GM21367 (cell line): ENCODE results near the gene ZNF550.

Source experiments
- ATAC-seq: cut with Tn5 transposase; IDR thresholded peaks from one replicate; pipeline ENCODE4 v1.9.1; 2021; ENCODE audit not compliant: unreplicated experiment

Gene ZNF550

DNA sequence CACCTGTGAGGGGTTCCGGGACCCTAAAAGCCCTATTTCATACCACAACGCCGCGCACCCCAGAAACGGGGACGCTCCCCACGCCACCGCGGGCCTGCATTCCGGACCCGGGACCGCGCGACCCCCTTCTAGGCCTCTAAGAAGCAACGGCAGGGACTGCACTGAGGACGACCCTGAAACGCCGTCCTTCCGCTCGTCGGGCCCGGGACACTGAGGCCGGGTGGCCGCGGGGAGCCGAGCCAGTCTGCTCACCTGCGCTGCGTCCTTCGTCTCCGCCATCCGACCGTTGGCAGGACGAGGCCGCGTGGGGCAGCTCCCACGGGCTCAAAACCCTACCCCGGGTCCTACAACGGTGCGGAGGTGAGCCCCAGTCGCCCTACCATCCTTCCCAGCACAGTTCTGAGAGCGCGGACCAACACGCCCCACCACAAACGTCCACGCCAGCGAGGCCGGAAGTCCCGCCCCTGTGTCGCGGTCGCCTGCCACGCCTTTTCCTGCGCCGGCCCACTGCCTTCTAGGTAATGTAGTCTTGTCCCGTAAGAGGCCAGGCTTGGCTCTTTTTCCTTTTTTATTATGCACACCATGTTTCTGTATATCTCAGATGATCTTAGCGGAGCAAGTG lies at the start of gene ZNF550:
ZNF550 (minus strand) TSS at position 460 of the 622 bp plus-strand sequence; CDS start at position 279, 181 bp downstream.
- ATAC-seq, result peak; percentile 88

DNA sequence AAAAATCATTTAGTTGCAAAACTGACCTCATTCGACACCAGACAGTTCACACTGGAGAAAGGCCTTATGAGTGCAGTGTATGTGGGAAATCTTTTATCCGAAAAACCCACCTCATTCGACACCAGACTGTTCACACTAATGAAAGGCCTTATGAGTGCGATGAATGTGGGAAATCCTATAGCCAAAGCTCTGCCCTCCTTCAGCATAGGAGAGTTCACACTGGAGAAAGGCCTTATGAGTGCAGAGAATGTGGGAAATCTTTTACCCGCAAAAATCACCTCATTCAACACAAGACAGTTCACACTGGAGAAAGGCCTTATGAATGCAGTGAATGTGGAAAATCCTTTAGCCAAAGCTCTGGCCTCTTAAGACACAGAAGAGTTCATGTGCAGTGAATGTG lies 47.3 kb upstream of the ZNF550 start:
- no peak for ATAC-seq

GRCh38 chr19:57599761-57600383 lies 40.2 kb upstream of the ZNF550 start, which contains the start of gene ZNF530:
TSS of gene ZNF530 (plus strand) at chr19:57599885. CDS start at chr19:57604346, 4,461 bp downstream.
- peak; percentile 90 for ATAC-seq

DNA sequence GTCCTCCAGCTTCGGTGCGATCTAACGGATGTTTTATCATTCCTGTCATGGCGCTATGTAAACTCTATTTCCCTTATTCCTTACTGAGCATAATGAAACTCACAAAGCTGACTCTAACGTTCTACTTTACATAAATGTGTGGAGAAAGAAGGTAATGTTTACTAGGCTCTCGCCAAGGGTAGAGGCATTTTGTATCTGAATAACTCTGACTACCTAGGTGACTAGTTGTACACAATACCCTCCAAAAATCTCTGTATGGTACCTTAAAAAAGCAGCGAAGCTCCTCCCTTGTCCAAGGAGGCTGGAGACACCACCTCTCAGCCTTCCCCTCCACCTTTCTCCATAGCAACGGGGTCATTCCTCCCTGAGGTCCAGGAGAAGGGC lies 39.7 kb upstream of the ZNF550 start:
- peak; percentile 30 for ATAC-seq

- no peak for ATAC-seq
These were observed 27.9 kb upstream of the ZNF550 start for GRCh38 chr19:57587529-57587928.

GRCh38 chr19:57583521-57584416 lies 24.1 kb upstream of the ZNF550 start, which contains the start of gene ZIK1:
TSS of gene ZIK1 (plus strand) at chr19:57584145. CDS start at chr19:57584357, 212 bp downstream.
- peak; percentile 73 for ATAC-seq

DNA sequence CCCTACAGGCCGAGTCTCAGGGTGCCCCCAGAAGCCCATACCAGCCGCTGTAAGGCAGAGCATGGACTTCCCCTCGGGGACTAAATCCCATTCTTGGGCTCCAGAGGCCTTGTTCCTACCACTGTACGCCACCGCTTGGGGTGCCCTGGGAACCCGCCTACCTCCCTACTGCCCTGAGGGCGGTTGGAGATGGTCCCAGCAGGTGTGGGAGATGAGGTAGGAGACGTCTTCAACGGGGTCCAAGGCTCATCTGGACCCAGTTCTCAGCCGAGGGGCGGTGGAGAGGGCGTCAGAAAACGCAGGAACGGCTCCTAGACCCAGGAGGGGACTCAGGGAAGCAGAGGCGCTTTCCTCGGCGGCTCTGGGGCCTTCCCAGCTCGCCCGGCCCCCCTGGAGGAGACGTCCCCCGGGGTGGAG lies 23.4 kb upstream of the ZNF550 start:
- ATAC-seq, result no peak

GRCh38 chr19:57578487-57579205 lies 19.0 kb upstream of the ZNF550 start, which contains the start of gene ZNF416:
TSS of gene ZNF416 (minus strand) at chr19:57578911. CDS start at chr19:57578704, 207 bp downstream.
- ATAC-seq, result peak; percentile 81

DNA sequence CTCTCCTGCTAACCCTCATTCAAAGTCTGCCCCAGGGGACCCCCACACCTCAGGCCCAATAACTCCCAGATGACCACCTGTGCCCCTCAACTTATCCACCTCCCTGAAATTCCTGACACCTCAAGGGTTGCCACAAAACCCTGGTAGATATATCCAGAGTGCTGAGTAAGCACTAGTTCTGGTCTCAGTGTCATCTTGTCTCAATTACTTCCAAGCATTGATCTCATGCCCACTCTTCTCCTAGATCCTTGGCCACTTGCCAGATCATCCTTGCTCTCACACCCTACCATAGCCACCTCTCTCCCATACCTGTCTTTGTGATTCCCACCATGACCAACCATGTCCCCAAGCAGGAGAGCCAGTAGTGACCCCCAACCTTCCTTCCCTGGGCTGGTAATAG lies 17.0 kb upstream of the ZNF550 start:
- no peak for ATAC-seq

DNA sequence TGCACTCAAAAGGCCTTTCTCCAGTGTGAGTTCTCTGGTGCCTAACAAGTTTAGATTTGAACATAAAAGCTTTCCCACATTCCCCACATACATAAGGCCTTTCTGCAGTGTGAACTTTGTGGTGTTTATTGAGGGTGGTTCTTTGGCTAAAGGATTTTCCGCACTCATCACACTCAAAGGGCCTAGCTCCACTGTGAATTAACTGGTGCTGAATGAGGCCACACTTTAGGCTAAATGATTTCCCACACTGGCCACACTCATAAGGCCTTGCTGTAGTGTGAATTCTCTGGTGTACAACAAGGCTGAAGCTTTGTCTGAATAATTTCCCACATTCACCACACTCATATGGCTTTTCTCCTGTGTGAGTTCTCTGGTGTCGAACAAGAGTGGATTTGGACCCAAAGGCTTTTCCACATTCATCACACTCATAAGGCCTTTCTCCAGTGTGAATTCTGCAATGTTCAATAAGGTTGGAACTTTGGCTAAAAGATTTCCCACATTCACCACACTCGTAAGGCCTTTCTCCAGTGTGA lies 12.8 kb upstream of the ZNF550 start:
- no peak for ATAC-seq

- ATAC-seq, result no peak
These were observed 11.0 kb upstream of the ZNF550 start for GRCh38 chr19:57570707-57571106.

DNA sequence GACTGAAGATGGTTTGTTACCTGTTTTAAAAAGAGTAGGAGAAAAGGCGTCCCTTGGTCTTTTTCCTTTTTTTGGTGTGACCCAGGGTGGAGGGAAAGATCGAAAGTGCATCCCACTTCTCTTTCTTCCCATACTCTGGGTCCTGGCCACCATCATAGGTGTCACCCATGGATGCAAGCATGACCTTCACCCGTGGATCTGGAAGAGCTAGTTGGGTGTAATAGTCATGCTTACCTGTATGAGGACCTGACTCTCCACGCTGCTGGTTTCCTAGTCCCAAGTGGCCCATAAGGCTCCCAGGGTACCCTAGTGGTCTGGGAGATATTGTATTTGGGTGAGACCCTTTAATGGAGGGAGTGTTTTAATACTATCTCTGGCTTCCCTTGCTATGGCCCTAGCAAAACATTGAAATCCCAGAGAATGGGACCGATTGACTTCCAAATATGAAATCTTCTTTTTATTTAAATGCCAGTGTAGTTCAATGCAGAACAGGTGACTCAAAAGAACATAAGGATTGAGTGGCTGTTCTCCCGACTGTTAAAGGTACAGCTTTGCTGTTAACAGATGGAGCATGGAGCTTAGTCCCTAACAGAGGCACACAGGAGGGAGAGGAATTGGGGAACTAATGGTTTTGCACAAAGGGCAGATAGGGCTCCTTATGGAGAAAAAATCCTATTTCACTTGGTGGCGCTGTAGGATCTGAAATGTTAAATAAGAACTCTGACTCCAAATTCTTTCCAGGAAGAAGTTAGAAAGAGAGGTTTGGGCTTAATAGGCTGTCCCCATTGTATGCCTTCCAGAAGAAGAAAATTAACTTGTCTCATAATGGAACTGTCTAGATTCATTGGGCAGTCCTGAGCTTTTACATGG lies 7.0 kb upstream of the ZNF550 start:
- no peak for ATAC-seq

DNA sequence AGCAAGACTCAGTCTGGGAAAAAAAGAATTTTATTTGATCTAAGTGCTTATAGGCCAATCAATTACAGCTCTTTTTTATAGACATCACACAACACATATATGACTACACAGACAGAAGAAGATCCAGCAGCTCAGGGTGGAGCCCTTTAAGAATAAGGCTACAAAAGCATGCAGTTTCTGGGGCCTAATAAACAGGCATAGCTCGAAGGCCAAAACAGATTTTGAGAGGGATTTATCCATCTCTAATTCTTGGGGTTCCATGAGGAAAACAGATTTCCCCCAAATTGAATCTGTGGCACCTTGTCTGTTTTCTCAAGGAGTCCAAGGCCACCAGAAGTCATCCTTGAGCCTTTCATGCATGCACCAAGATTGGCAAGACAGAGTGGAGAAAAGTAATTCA lies 3.9 kb upstream of the ZNF550 start:
- ATAC-seq, result no peak

GRCh38 chr19:57560049-57560491 lies 407 bp upstream of the ZNF550 start:
- peak; percentile 17 for ATAC-seq

DNA sequence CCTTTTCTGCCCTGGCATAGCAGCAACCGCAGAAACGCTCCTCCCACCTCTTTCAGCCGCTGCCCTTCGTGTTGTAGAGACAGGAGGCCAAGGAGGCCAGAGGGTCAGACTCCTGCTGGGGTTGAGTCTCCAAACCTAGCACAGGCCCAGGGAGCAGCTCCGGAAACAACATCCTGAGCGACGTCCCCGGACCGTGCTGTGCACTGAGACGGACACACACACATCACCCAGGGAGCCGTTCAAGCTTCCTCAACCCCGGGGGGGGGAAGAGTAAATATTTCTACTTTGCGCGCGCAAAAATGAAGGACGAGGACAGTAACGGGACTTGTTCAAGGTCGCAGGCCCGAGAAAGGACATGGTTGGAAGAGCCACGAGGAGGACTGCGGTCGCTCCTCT lies 657 bp downstream of the ZNF550 start:
- ATAC-seq, result no peak

DNA sequence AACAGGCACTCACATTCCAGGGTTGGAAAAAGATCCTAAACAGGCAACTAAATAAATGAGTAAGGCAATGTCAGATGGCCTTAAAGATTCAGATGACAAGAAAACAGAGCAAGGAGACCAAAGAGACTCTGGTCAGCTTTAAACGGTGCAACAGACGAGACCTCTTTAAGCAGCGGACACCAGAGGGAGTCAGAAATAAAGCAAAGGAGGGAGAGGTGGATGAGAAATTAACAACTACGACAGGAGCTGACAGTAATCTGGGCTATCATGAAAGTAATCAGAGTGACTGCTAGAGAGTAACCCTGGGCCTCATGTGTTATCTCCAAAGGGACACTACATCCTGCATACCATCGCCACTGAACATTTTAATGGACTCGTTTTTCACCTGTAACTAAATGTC lies 1.1 kb downstream of the ZNF550 start:
- no peak for ATAC-seq

DNA sequence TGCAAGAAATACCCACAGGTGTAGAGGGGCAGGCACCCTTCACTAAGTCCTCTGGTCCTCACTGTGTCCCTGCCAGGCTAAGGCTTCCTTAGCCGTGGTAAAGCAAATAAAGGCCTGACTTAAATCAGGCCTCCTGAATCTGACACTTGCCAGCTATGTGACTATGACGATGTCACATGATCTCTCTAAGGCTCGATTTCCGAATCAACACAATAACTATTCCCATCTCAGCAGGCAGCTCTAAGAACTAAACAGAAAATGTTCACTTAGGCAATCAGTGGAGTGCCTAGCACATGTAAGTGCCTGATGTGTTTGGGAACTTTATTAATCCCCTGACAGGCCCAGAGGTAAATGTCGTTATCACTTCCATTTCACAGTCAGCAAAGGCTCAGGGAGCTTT lies 2.0 kb downstream of the ZNF550 start:
- ATAC-seq, result no peak

GRCh38 chr19:57552432-57552831 lies 7.2 kb downstream of the ZNF550 start:
- no peak for ATAC-seq

DNA sequence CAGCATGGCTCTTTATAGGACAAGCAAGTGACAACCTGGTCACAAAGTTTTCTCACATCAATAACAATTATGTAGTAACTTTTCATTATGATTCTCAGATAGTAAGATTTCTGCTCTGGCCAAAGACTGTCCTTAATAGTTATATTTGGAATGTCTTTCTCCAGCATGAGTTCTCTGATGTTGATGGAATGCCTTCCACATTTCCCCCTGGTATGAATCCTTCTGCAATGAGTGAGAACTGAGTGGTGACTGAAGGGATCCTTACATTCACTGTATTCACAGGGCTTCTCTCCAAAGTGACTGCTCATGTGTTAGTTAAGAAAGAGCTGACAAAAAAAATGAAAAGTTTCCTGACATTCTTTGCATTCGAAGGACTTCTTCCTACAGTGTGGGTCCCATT lies 13.2 kb downstream of the ZNF550 start:
- ATAC-seq, result no peak
